ENCODE measurements around the gene NEUROD6.

Gene NEUROD6

DNA sequence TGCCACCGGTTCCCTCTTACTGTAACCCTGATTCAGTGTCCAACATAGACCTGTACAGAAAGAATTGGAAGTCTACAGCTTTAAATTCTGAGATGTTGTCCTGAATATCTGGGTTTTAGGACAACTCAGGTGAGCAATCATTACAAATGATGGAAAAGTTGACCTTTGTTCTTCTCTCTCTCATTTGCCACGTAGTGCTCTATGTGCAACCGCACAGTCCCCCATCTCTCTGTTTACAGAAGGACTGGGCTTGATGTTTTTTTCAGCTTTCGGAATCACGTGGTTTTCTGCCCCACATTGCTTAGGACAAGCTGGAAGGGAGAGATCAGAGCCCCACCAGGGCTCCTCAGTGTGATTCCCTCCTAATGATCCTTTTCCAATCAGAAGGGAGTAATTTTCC is 22.2 kb downstream of the NEUROD6 start:
- H3K4me3 ChIP-seq (replicated peaks; ENCODE audit: low read depth, low read length) = no peak overlapping the region
- no peak for DNase-seq (ENCODE audit: extremely low read depth, low read depth)
- TF ChIP-seq, protein P1, sequence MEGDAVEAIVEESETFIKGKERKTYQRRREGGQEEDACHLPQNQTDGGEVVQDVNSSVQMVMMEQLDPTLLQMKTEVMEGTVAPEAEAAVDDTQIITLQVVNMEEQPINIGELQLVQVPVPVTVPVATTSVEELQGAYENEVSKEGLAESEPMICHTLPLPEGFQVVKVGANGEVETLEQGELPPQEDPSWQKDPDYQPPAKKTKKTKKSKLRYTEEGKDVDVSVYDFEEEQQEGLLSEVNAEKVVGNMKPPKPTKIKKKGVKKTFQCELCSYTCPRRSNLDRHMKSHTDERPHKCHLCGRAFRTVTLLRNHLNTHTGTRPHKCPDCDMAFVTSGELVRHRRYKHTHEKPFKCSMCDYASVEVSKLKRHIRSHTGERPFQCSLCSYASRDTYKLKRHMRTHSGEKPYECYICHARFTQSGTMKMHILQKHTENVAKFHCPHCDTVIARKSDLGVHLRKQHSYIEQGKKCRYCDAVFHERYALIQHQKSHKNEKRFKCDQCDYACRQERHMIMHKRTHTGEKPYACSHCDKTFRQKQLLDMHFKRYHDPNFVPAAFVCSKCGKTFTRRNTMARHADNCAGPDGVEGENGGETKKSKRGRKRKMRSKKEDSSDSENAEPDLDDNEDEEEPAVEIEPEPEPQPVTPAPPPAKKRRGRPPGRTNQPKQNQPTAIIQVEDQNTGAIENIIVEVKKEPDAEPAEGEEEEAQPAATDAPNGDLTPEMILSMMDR (IDR thresholded peaks at IDR 0.05; ENCODE audit: low read depth, low read length, missing control alignments) = no peak

- H3K4me3 ChIP-seq (replicated peaks; ENCODE audit: low read depth, low read length) = no peak overlapping the region
- TF ChIP-seq, protein P1 (IDR thresholded peaks at IDR 0.05; ENCODE audit: low read depth, low read length, missing control alignments) = no peak
- no peak for DNase-seq (ENCODE audit: extremely low read depth, low read depth)
Measured at GRCh38 chr7:31316876-31317275, 23.6 kb downstream of the NEUROD6 start.

GRCh38 chr7:31315758-31316157 is 24.8 kb downstream of the NEUROD6 start:
- TF ChIP-seq, protein P1 (IDR thresholded peaks at IDR 0.05; ENCODE audit: low read depth, low read length, missing control alignments) = no peak

DNA sequence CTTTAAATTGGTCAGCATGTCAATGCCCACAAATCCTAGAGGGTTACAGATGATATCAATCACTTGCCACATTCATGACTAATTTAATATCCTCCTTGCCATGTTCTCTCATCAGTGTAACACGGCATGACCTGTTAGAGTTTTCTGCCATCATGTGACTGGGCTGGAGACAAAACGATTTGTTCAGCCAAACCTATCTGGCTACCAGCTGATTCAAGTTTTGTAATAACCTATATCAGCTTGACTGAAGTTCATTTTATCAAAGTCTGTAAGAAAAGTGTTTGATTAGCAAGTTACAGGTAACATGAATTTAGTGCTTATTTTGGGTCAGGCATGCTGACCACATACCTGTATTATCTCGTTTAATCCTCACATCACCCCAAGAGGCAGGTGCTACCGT is 25.7 kb downstream of the NEUROD6 start:
- no peak for DNase-seq (ENCODE audit: extremely low read depth, low read depth)
- no peak overlapping the region for H3K4me3 ChIP-seq (replicated peaks; ENCODE audit: low read depth, low read length)
- TF ChIP-seq, protein P1 (IDR thresholded peaks at IDR 0.05; ENCODE audit: low read depth, low read length, missing control alignments) = no peak

More at GRCh38 chr7:31315758-31316157, 24.8 kb downstream of the NEUROD6 start:
- no peak for DNase-seq (ENCODE audit: extremely low read depth, low read depth)
- H3K4me3 ChIP-seq (replicated peaks; ENCODE audit: low read depth, low read length) = no peak overlapping the region

DNA sequence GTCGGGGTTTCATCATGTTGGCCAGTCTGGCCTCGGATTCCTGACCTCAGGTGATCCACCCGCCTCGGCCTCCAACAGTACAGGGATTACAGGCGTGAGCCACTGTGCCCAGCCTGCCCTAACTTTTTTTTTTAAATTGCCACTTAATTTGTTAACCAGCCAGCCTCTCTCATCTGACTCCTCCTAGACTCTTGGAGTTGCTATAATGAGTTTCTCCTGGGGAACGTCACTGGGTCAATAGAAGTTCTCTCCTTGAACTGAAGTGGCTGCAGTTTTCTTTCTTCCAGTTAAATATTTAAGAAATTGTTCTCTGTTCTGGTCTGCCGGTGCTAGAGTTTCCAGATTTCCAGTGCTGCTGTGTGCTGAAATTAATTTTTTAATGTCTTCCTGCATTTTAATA is 27.6 kb downstream of the NEUROD6 start:
- DNase-seq (ENCODE audit: extremely low read depth, low read depth) = no peak
- TF ChIP-seq, protein P1 (IDR thresholded peaks at IDR 0.05; ENCODE audit: low read depth, low read length, missing control alignments) = no peak
- no peak overlapping the region for H3K4me3 ChIP-seq (replicated peaks; ENCODE audit: low read depth, low read length)

DNA sequence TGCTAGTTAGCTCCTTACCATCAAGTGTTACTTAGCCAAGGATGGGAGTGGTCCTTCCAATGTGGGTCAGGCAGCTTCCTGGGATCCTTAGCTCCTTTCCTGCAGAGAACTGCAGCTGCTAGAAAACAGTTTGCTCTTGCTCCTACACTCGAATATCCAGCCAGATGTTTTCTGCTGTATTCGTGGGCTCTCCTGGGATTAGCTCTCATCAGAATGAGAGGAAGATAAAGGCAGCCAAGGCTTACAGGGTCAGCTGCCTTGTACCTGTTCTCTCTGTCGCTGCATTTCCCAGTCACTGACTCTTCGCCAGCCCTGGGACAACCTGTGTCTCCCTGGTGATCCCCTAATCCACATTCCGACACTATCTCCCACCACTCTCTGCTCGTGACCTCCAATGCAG is 29.0 kb downstream of the NEUROD6 start:
- no peak overlapping the region for H3K4me3 ChIP-seq (replicated peaks; ENCODE audit: low read depth, low read length)
- no peak for DNase-seq (ENCODE audit: extremely low read depth, low read depth)

More for the DNA sequence above, 29.0 kb downstream of the NEUROD6 start:
- TF ChIP-seq, protein P1 (IDR thresholded peaks at IDR 0.05; ENCODE audit: low read depth, low read length, missing control alignments) = no peak

Data from HFF-Myc (cell line).